Sigmoid colon (tissue), 4 donors: ENCODE results near the gene SYNPO.

Experiments used
- CTCF ChIP-seq, 4 experiments: fragments of 450-650 bp in 3 of 4; fragments of 200-600 bp in 1 of 4; IDR thresholded peaks; one replicate each; pipeline ENCODE4 v1.5.1; 2016 to 2019; ENCODE audit warnings: antibody characterized with exemption in 4 of 4, mild to moderate bottlenecking in 3 of 4, moderate library complexity in 2 of 4
- EP300 ChIP-seq, 4 donors: sonication (generic); formaldehyde crosslinking; IDR thresholded peaks; one replicate each; pipeline ENCODE4 v1.6.1; 2017; ENCODE audit warnings: antibody characterized with exemption in 4 of 4
- POLR2A ChIP-seq, 2 donors: fragments of 450-650 bp; IDR thresholded peaks; one replicate each; pipeline ENCODE4 v1.6.1; 2016; ENCODE audit warnings: antibody characterized with exemption in 2 of 2, mild to moderate bottlenecking in 2 of 2, moderate library complexity in 2 of 2

- no peak for TF ChIP-seq CTCF (IDR thresholded peaks at IDR 0.05)
- no peak for TF ChIP-seq POLR2A (IDR thresholded peaks at IDR 0.05)
- no peak for TF ChIP-seq EP300 (IDR thresholded peaks at IDR 0.05)
These were observed 37.0 kb upstream of the SYNPO start for GRCh38 chr5:150603491-150603890.
